Measurements from ENCODE around the gene FAM161A. TPM values are rescaled to one million over a fixed set of nuclear protein-coding genes. Genes with fewer than 3 reads are reported as not detected.

The FAM161A gene
- total and polyA plus RNA-seq, 2 experiments from 2014 or later = 16.2 to 27.4 TPM

- TF ChIP-seq ETS1 (IDR thresholded peaks at IDR 0.05) (no peak), JUNB (IDR thresholded peaks at IDR 0.05; ENCODE audit: unreplicated experiment) (no peak), POLR2AphosphoS5 (IDR thresholded peaks at IDR 0.05; ENCODE audit: low read depth) (no peak), STAT1 (IDR thresholded peaks at IDR 0.05; ENCODE audit: unreplicated experiment) (no peak), EZH2phosphoT487 (IDR thresholded peaks at IDR 0.05; ENCODE audit: unreplicated experiment) (no peak), NANOG (IDR thresholded peaks at IDR 0.05; ENCODE audit: borderline replicate concordance) (no peak), ZNF331 (CRISPR knock-in tag; IDR thresholded peaks at IDR 0.05; ENCODE audit: low read depth) (no peak)
- TF ChIP-seq, protein P1, sequence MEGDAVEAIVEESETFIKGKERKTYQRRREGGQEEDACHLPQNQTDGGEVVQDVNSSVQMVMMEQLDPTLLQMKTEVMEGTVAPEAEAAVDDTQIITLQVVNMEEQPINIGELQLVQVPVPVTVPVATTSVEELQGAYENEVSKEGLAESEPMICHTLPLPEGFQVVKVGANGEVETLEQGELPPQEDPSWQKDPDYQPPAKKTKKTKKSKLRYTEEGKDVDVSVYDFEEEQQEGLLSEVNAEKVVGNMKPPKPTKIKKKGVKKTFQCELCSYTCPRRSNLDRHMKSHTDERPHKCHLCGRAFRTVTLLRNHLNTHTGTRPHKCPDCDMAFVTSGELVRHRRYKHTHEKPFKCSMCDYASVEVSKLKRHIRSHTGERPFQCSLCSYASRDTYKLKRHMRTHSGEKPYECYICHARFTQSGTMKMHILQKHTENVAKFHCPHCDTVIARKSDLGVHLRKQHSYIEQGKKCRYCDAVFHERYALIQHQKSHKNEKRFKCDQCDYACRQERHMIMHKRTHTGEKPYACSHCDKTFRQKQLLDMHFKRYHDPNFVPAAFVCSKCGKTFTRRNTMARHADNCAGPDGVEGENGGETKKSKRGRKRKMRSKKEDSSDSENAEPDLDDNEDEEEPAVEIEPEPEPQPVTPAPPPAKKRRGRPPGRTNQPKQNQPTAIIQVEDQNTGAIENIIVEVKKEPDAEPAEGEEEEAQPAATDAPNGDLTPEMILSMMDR (conservative IDR thresholded peaks at IDR 0.05; ENCODE audit: low read depth in 2 of 2) = no peak
- TF ChIP-seq, protein P2, sequence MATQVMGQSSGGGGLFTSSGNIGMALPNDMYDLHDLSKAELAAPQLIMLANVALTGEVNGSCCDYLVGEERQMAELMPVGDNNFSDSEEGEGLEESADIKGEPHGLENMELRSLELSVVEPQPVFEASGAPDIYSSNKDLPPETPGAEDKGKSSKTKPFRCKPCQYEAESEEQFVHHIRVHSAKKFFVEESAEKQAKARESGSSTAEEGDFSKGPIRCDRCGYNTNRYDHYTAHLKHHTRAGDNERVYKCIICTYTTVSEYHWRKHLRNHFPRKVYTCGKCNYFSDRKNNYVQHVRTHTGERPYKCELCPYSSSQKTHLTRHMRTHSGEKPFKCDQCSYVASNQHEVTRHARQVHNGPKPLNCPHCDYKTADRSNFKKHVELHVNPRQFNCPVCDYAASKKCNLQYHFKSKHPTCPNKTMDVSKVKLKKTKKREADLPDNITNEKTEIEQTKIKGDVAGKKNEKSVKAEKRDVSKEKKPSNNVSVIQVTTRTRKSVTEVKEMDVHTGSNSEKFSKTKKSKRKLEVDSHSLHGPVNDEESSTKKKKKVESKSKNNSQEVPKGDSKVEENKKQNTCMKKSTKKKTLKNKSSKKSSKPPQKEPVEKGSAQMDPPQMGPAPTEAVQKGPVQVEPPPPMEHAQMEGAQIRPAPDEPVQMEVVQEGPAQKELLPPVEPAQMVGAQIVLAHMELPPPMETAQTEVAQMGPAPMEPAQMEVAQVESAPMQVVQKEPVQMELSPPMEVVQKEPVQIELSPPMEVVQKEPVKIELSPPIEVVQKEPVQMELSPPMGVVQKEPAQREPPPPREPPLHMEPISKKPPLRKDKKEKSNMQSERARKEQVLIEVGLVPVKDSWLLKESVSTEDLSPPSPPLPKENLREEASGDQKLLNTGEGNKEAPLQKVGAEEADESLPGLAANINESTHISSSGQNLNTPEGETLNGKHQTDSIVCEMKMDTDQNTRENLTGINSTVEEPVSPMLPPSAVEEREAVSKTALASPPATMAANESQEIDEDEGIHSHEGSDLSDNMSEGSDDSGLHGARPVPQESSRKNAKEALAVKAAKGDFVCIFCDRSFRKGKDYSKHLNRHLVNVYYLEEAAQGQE (IDR thresholded peaks at IDR 0.05; ENCODE audit: unreplicated experiment) = no peak
Observed at GRCh38 chr2:61887717-61888266, 33.9 kb upstream of the FAM161A start (continued).

DNA sequence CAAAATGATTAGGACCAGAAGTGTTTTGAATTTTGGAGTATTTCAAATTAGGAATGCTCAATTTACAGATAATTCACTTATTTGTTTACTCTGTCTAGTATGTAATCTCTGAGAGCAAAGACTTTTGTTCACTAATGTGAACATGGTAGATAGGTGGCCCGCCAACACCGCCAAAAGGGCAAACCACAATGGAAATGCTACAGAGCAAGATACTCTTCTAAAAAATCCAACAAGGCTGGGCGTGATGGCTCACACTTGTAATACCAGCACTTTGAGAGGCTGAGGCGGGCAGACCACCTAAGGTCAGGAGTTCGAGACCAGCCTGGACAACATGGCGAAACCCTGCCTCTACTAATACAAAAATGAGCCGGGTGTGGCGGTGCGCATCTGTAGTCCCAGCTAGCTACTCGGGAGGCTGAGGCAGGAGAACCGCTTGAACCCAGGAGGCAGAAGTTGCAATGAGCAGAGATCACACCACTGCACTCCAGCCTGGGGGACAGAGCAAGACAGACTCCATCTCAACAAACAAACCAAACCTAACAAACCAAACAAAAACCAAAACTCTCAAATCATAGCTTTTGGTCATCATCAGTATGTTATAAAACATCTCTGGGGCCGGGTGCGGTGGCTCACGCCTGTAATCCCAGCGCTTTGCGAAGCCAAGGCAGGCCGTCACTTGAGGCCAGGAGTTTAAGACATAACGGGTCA, 32.2 kb upstream of the FAM161A start:
- peaks cover 42% of the 10 kb centered on the region for H4K20me1 ChIP-seq (replicated peaks; ENCODE audit: insufficient read depth)
- peaks cover 50% of the 10 kb centered on the region for H3K36me3 ChIP-seq (ENCODE audit: insufficient read depth)
- H3K27me3 Mint-ChIP-seq (ENCODE audit: insufficient read depth, low read depth, poor library complexity) = peaks cover 4% of the 10 kb centered on the region
- no peak overlapping the region for H2AFZ ChIP-seq
- no peaks in the 10 kb centered on the region for H3K27me3 ChIP-seq (ENCODE audit: insufficient read depth)
- H3K9me3 Mint-ChIP-seq = no peaks in the 10 kb centered on the region
- DNase-seq (ENCODE audit: low spot score) = no peak
- peaks cover 15% of the 10 kb centered on the region for H3K4me1 Mint-ChIP-seq
- H3K27ac Mint-ChIP-seq = 0 out of 2 replicates have a peak overlapping the region, but pooled peaks have one; percentile 21
- H3K4me1 ChIP-seq (ENCODE audit: insufficient read depth) = no peaks in the 10 kb centered on the region
- H3K27ac ChIP-seq (ENCODE audit: low read depth) = peak overlapping the region; percentile 43; the same call in 1 of the 2 replicates
- peaks cover 70% of the 10 kb centered on the region for H3K36me3 Mint-ChIP-seq (ENCODE audit: low read depth)
- H3K9me2 ChIP-seq (ENCODE audit: insufficient read depth) = no peaks in the 10 kb centered on the region
- no peak for ATAC-seq
- H3F3A ChIP-seq (replicated peaks; ENCODE audit: low read depth) = peaks cover 24% of the 10 kb centered on the region; the same call in 1 of the 2 replicates
- H3K4me3 ChIP-seq = peak overlapping the region; percentile 86
- peak overlapping the region; percentile 93 for H3K4me2 ChIP-seq
- H3K4me3 Mint-ChIP-seq = peak overlapping the region; percentile 99
- H3K79me2 ChIP-seq (replicated peaks; ENCODE audit: insufficient read depth) = peaks cover 70% of the 10 kb centered on the region
- TF ChIP-seq CREB1 (CRISPR knock-in tag; IDR thresholded peaks at IDR 0.05; ENCODE audit: low read depth) = no peak
- TF ChIP-seq EZH2 (IDR thresholded peaks at IDR 0.05; ENCODE audit: low read depth, unreplicated experiment) = no peak
- TF ChIP-seq, protein P1 (conservative IDR thresholded peaks at IDR 0.05; ENCODE audit: low read depth in 2 of 2) = no peak
- TF ChIP-seq, protein P2 (IDR thresholded peaks at IDR 0.05; ENCODE audit: unreplicated experiment) = no peak
- TF ChIP-seq ZNF114 (CRISPR knock-in tag; IDR thresholded peaks at IDR 0.05) = no peak
- TF ChIP-seq ZNF331 (CRISPR knock-in tag; IDR thresholded peaks at IDR 0.05; ENCODE audit: low read depth) = no peak
- no peak for TF ChIP-seq JUNB (IDR thresholded peaks at IDR 0.05; ENCODE audit: unreplicated experiment)
- TF ChIP-seq STAT1 (IDR thresholded peaks at IDR 0.05; ENCODE audit: unreplicated experiment) = no peak
